Measurements from ENCODE around the gene RNF103.
"Not testable (repeated sequence)": the region's sequence is repeated elsewhere in the genome, so short reads cannot be mapped to it uniquely, and the experiment has no call there.

Gene RNF103

GRCh38 chr2:86623043-86623493 lies 597 bp downstream of the RNF103 start:
- peak; percentile 40 for DNase-seq

- DNase-seq, result peak; percentile 19
These were observed 1.1 kb downstream of the RNF103 start for GRCh38 chr2:86622519-86623042.

GRCh38 chr2:86621280-86621943 lies 2.3 kb downstream of the RNF103 start:
- no peak for DNase-seq

- no peak for DNase-seq
These were observed 5.9 kb downstream of the RNF103 start for GRCh38 chr2:86617738-86618137.

GRCh38 chr2:86617153-86617552 lies 6.5 kb downstream of the RNF103 start:
- no peak for DNase-seq

GRCh38 chr2:86616502-86616901 lies 7.2 kb downstream of the RNF103 start:
- no peak for DNase-seq

GRCh38 chr2:86615596-86615995 lies 8.1 kb downstream of the RNF103 start:
- no peak for DNase-seq

GRCh38 chr2:86613515-86613914 lies 10.2 kb downstream of the RNF103 start:
- DNase-seq, result no peak

GRCh38 chr2:86610871-86611270 lies 12.8 kb downstream of the RNF103 start:
- DNase-seq, result no peak

- DNase-seq, result no peak
These were observed 14.7 kb downstream of the RNF103 start for GRCh38 chr2:86608832-86609410.

- no peak for DNase-seq
These were observed 19.8 kb downstream of the RNF103 start for GRCh38 chr2:86603905-86604304.

GRCh38 chr2:86598966-86599365 lies 24.7 kb downstream of the RNF103 start:
- DNase-seq, result no peak

GRCh38 chr2:86596118-86596517 lies 27.5 kb downstream of the RNF103 start:
- DNase-seq, result no peak

GRCh38 chr2:86593266-86593665 lies 30.4 kb downstream of the RNF103 start:
- DNase-seq, result no peak

- DNase-seq, result no peak
These were observed 31.0 kb downstream of the RNF103 start for GRCh38 chr2:86592547-86593230.

- DNase-seq, result not testable (repeated sequence)
These were observed 34.0 kb downstream of the RNF103 start for GRCh38 chr2:86589701-86590100.

- DNase-seq, result no peak
These were observed 39.3 kb downstream of the RNF103 start for GRCh38 chr2:86584151-86584913.

- no peak for DNase-seq
These were observed 43.1 kb downstream of the RNF103 start for GRCh38 chr2:86580560-86580959.

- no peak for DNase-seq
These were observed 45.7 kb downstream of the RNF103 start for GRCh38 chr2:86577817-86578456.

GRCh38 chr2:86570059-86570458 lies 53.6 kb downstream of the RNF103 start:
- DNase-seq, result no peak

- DNase-seq, result no peak
These were observed 56.9 kb downstream of the RNF103 start for GRCh38 chr2:86566821-86567190.

GRCh38 chr2:86566158-86566820 lies 57.4 kb downstream of the RNF103 start:
- no peak for DNase-seq
